C4-2B (cell line): ENCODE results near the gene ETFB.

Experiments used
- CTCF ChIP-seq: fragments of 450-650 bp; conservative IDR thresholded peaks from 2 replicates; pipeline ENCODE4 v1.5.1; 2017; ENCODE audit warnings: mild to moderate bottlenecking
- ZFX ChIP-seq: fragments of 450-650 bp; IDR thresholded peaks from 2 replicates; pipeline ENCODE4 v1.6.1; 2017

- TF ChIP-seq CTCF (no peak), ZFX (no peak)
Measured at GRCh38 chr19:51319649-51320279, 46.4 kb downstream of the ETFB start.
